Osteoblast (primary cell): ENCODE data around the gene ERCC4. TPM values are rescaled to one million over a fixed set of nuclear protein-coding genes. Genes with fewer than 3 reads are reported as not detected.
A peak's percentile ranks its signal among the peaks of the same experiment; 100 is the strongest.

Experiments
- DNase-seq: peaks from one replicate; pipeline ENCODE4 v3.0.0; 2011; ENCODE audit warnings: low spot score, mixed read lengths; ENCODE audit not compliant: insufficient read length; ENCODE audit errors: missing footprints
- H2AFZ ChIP-seq: 2 replicates; pipeline ENCODE4 v1.6.0; 2011; ENCODE audit warnings: mild to moderate bottlenecking, low read length
- H3K27ac ChIP-seq: 2 replicates; pipeline ENCODE4 v1.5.1; 2011; ENCODE audit warnings: mild to moderate bottlenecking, low read depth, low read length, moderate library complexity
- H3K27me3 ChIP-seq: 2 replicates; pipeline ENCODE4 v1.6.0; 2012; ENCODE audit warnings: mild to moderate bottlenecking, control low read depth, inconsistent platforms, low read length, moderate library complexity; ENCODE audit not compliant: insufficient read depth
- H3K36me3 ChIP-seq: 2 replicates; pipeline ENCODE4 v1.5.1; 2011; ENCODE audit warnings: mild to moderate bottlenecking, low read length, control low read depth, moderate library complexity; ENCODE audit not compliant: insufficient read depth
- H3K4me1 ChIP-seq: 2 replicates; pipeline ENCODE4 v1.5.1; 2011; ENCODE audit warnings: mild to moderate bottlenecking, low read length, control low read depth, moderate library complexity; ENCODE audit not compliant: insufficient read depth
- H3K4me2 ChIP-seq: 2 replicates; pipeline ENCODE4 v1.6.0; 2011; ENCODE audit warnings: mild to moderate bottlenecking, low read length; ENCODE audit not compliant: insufficient read depth
- H3K4me3 ChIP-seq: fragments of 200-600 bp; sonication (generic); 3 replicates; pipeline ENCODE4 v1.5.1; 2012; ENCODE audit warnings: mild to moderate bottlenecking, low read length, inconsistent platforms; ENCODE audit not compliant: insufficient read depth
- H3K79me2 ChIP-seq: 2 replicates; pipeline ENCODE4 v1.6.0; 2012; ENCODE audit warnings: mild to moderate bottlenecking, low read length, control low read depth, inconsistent platforms; ENCODE audit not compliant: insufficient read depth
- H3K9me3 ChIP-seq: 2 replicates; pipeline ENCODE4 v1.5.1; 2011; ENCODE audit warnings: low read depth, low read length, control low read depth
- H4K20me1 ChIP-seq: 2 replicates; pipeline ENCODE4 v1.6.0; 2012; ENCODE audit warnings: mild to moderate bottlenecking, low read length, control low read depth; ENCODE audit not compliant: insufficient read depth
- total RNA-seq: library from RNA; depleted of rRNA; stranded (reverse); fragments of >200 nt; gene quantifications from 2 replicates; pipeline ENCODE4 v1.2.3, GENCODE V29; 2012
- TF ChIP-seq, protein P1 (sequence below): IDR thresholded peaks from 2 replicates; pipeline ENCODE4 v1.5.1; 2011; ENCODE audit warnings: mild to moderate bottlenecking, low read depth, low read length, moderate library complexity; ENCODE audit errors: extremely low read depth

The ERCC4 gene
- total RNA-seq, 1 donor: 9.0 TPM

DNA sequence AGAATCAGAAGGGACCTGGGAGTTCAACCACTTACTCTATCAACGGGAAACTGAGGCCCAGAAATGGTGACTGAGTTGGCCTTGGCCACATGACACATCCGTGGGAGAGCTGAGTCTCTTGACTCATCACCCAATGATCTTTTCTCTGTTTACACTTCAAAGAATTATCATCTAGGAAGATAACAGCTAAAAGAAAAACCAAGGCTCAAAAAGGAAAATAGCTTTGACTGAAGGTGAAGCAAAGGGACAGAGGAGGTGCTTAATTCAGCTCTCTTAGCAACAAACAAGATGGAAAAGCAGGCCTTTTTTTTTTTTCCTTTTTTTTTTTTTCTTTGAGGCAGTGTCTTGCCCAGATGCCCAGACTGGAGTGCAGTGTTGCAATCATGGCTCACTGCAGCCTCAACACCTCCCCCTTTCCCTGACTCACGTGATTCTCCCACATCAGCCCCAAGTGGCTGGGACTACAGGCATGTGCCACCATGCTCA lies 16.7 kb downstream of the ERCC4 start:
- Histone ChIP-seq H3K9me3 (no peaks in the 10 kb centered on the region), H3K4me1 (peaks cover 11% of the 10 kb centered on the region), H3K4me2 (peak overlapping the region; percentile 0), H3K27ac (peak overlapping the region; percentile 2), H2AFZ (no peak overlapping the region), H3K27me3 (no peaks in the 10 kb centered on the region), H3K4me3 (no peak overlapping the region), H4K20me1 (no peaks in the 10 kb centered on the region), H3K36me3 (peaks cover 45% of the 10 kb centered on the region), H3K79me2 (no peaks in the 10 kb centered on the region)
- TF ChIP-seq, protein P1, sequence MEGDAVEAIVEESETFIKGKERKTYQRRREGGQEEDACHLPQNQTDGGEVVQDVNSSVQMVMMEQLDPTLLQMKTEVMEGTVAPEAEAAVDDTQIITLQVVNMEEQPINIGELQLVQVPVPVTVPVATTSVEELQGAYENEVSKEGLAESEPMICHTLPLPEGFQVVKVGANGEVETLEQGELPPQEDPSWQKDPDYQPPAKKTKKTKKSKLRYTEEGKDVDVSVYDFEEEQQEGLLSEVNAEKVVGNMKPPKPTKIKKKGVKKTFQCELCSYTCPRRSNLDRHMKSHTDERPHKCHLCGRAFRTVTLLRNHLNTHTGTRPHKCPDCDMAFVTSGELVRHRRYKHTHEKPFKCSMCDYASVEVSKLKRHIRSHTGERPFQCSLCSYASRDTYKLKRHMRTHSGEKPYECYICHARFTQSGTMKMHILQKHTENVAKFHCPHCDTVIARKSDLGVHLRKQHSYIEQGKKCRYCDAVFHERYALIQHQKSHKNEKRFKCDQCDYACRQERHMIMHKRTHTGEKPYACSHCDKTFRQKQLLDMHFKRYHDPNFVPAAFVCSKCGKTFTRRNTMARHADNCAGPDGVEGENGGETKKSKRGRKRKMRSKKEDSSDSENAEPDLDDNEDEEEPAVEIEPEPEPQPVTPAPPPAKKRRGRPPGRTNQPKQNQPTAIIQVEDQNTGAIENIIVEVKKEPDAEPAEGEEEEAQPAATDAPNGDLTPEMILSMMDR: no peak
- DNase-seq: no peak

DNA sequence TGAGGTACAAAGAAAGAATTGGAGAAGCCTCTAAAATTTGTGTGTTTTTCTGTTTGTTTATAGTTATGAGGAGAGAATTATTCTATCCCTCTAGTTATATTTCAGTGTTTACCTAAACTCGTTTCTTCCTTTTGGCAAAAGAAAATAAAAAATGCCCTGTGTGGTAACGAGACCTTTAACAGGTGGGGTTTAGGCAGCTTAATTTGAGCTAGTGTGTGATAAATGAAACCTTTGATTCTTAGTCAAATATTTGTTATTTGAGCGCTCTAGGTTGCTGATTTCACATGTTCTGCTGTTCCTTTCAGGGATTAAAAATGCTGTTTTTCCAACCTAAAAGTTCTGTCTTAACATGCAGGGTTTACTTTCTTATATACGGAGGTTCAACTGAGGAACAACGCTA lies 17.5 kb downstream of the ERCC4 start:
- no peak for DNase-seq
- peak overlapping the region; percentile 6 for H3K27ac ChIP-seq

DNA sequence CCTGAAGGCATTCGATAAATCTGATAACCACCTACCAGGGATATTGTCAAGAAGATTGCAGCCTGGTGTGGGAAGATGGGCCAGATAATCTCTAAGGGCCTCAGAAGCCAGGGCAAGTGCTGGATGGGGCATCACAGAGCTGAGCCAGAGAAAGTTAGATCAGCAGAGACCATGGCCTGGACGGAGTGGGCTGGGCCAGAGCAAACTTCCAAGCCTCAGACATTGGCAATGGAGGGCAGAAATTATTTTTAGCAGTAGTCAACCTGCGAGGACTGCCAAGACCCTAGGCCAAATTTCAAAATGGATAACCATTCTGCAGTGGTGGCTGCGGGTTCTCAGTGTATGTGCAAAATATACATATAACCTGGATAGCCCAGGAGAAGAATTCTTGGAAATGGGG lies 18.5 kb downstream of the ERCC4 start:
- Histone ChIP-seq H3K36me3 (peaks cover 37% of the 10 kb centered on the region), H3K4me2 (no peak overlapping the region), H3K27ac (no peak overlapping the region), H4K20me1 (no peaks in the 10 kb centered on the region), H3K9me3 (no peaks in the 10 kb centered on the region), H3K4me3 (no peak overlapping the region), H2AFZ (no peak overlapping the region), H3K27me3 (no peaks in the 10 kb centered on the region), H3K4me1 (peaks cover 11% of the 10 kb centered on the region), H3K79me2 (no peaks in the 10 kb centered on the region)
- TF ChIP-seq, protein P1: no peak
- no peak for DNase-seq

More for the DNA sequence above, 17.5 kb downstream of the ERCC4 start:
- H2AFZ ChIP-seq: no peak overlapping the region
- no peak overlapping the region for H3K4me3 ChIP-seq
- no peaks in the 10 kb centered on the region for H3K9me3 ChIP-seq
- no peaks in the 10 kb centered on the region for H3K27me3 ChIP-seq
- no peaks in the 10 kb centered on the region for H3K79me2 ChIP-seq
- no peaks in the 10 kb centered on the region for H4K20me1 ChIP-seq
- TF ChIP-seq, protein P1: no peak
- H3K4me2 ChIP-seq: no peak overlapping the region
- peaks cover 11% of the 10 kb centered on the region for H3K4me1 ChIP-seq
- peaks cover 38% of the 10 kb centered on the region for H3K36me3 ChIP-seq

DNA sequence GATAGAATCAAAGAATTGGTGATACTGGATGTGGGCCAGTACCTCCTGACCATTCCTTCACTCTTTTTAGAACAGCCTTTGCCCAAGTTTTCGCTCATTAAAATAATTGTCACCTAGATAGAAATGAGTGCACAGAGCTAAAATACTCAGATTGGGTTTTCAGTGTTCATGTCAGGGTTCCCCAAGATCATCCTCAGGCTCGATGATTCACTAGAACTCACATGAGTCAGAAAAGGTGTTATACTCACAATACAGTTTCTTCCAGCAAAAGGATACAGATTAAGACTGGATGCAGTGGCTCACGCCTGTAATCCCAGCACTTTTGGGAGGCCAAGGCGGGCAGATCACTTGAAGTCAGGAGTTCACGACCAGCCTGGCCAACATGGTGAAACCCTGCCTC lies 19.9 kb downstream of the ERCC4 start:
- Histone ChIP-seq H3K27ac (no peak overlapping the region), H3K4me2 (no peak overlapping the region), H3K4me3 (no peak overlapping the region), H4K20me1 (no peaks in the 10 kb centered on the region), H3K4me1 (peaks cover 11% of the 10 kb centered on the region), H3K9me3 (no peaks in the 10 kb centered on the region), H3K36me3 (peaks cover 28% of the 10 kb centered on the region), H3K27me3 (no peaks in the 10 kb centered on the region), H3K79me2 (no peaks in the 10 kb centered on the region), H2AFZ (no peak overlapping the region)
- no peak for DNase-seq
- TF ChIP-seq, protein P1: no peak
